Trophoblast cell (in vitro differentiated cells and primary cell): ENCODE data around the gene F2RL3.
A peak's percentile ranks its signal among the peaks of the same experiment; 100 is the strongest.

ENCODE experiments used
- DNase-seq, 2 donors: peaks; one replicate each; pipeline ENCODE4 v3.0.0-alpha.2; 2016
- H2AFZ ChIP-seq: 2 replicates; pipeline ENCODE4 v1.6.1; 2013; ENCODE audit warnings: low read length, moderate library complexity, mild to moderate bottlenecking; ENCODE audit not compliant: insufficient read depth, poor library complexity
- H2AK5ac ChIP-seq: 2 replicates; pipeline ENCODE4 v1.6.1; 2013; ENCODE audit warnings: mild to moderate bottlenecking, low read length
- H2BK120ac ChIP-seq: 2 replicates; pipeline ENCODE4 v1.6.1; 2013; ENCODE audit warnings: low read length, mild to moderate bottlenecking, moderate library complexity; ENCODE audit not compliant: insufficient read depth, poor library complexity
- H2BK12ac ChIP-seq: 2 replicates; pipeline ENCODE4 v1.6.1; 2013; ENCODE audit warnings: mild to moderate bottlenecking, low read length, moderate library complexity
- H2BK5ac ChIP-seq: 2 replicates; pipeline ENCODE4 v1.6.1; 2013; ENCODE audit warnings: low read length, low read depth, moderate library complexity, mild to moderate bottlenecking; ENCODE audit not compliant: poor library complexity
- H3K14ac ChIP-seq: 2 replicates; pipeline ENCODE4 v1.6.1; 2013; ENCODE audit warnings: mild to moderate bottlenecking, low read length
- H3K18ac ChIP-seq: 2 replicates; pipeline ENCODE4 v1.6.1; 2013; ENCODE audit warnings: mild to moderate bottlenecking, low read length
- H3K23ac ChIP-seq: 2 replicates; pipeline ENCODE4 v1.6.1; 2013; ENCODE audit warnings: low read length
- H3K27ac ChIP-seq: 2 replicates; pipeline ENCODE4 v1.5.1; 2013; ENCODE audit warnings: low read depth, mild to moderate bottlenecking, inconsistent platforms, low read length, moderate library complexity
- H3K27me3 ChIP-seq: 2 replicates; pipeline ENCODE4 v1.6.1; 2013; ENCODE audit warnings: inconsistent platforms, mild to moderate bottlenecking, low read length, moderate library complexity; ENCODE audit not compliant: insufficient read depth
- H3K36me3 ChIP-seq, 2 experiments: 1 replicate in 1 of 2; 2 replicates in 1 of 2; pipeline ENCODE4 v1.6.1; 2013; ENCODE audit warnings: low read length in 2 of 2, mild to moderate bottlenecking in 2 of 2, moderate library complexity in 1 of 2; ENCODE audit not compliant: insufficient read depth in 2 of 2, control insufficient read depth in 1 of 2
- H3K4ac ChIP-seq: 2 replicates; pipeline ENCODE4 v1.6.1; 2013; ENCODE audit warnings: low read depth, mild to moderate bottlenecking, low read length, moderate library complexity
- H3K4me1 ChIP-seq, 2 experiments: 1 replicate in 1 of 2; 2 replicates in 1 of 2; pipeline ENCODE4 v1.6.1; 2013; ENCODE audit warnings: low read length in 2 of 2, mild to moderate bottlenecking in 2 of 2, moderate library complexity in 1 of 2; ENCODE audit not compliant: insufficient read depth in 2 of 2, control insufficient read depth in 1 of 2
- H3K4me2 ChIP-seq: 2 replicates; pipeline ENCODE4 v1.6.1; 2013; ENCODE audit warnings: inconsistent platforms, mild to moderate bottlenecking, low read length, moderate library complexity
- H3K4me3 ChIP-seq: 2 replicates; pipeline ENCODE4 v1.5.1; 2013; ENCODE audit warnings: mild to moderate bottlenecking, low read depth, low read length, inconsistent platforms
- H3K79me1 ChIP-seq: one replicate; pipeline ENCODE4 v1.6.1; 2013; ENCODE audit warnings: low read length
- H3K79me2 ChIP-seq: 2 replicates; pipeline ENCODE4 v1.6.1; 2013; ENCODE audit warnings: low read length, mild to moderate bottlenecking; ENCODE audit not compliant: control insufficient read depth, insufficient read depth, poor library complexity
- H3K9ac ChIP-seq: 2 replicates; pipeline ENCODE4 v1.6.1; 2013; ENCODE audit warnings: mild to moderate bottlenecking, low read length
- H3K9me3 ChIP-seq: 2 replicates; pipeline ENCODE4 v1.6.1; 2013; ENCODE audit warnings: low read depth, mild to moderate bottlenecking, control low read depth, inconsistent platforms, low read length; ENCODE audit not compliant: insufficient read depth
- H4K12ac ChIP-seq: 2 replicates; pipeline ENCODE4 v1.6.1; 2013; ENCODE audit warnings: low read depth, mild to moderate bottlenecking, low read length, moderate library complexity
- H4K8ac ChIP-seq: 2 replicates; pipeline ENCODE4 v1.6.1; 2013; ENCODE audit warnings: low read depth, mild to moderate bottlenecking, low read length, moderate library complexity
- H4K91ac ChIP-seq: one replicate; pipeline ENCODE4 v1.6.1; 2013; ENCODE audit warnings: low read depth, mild to moderate bottlenecking, low read length, moderate library complexity
- WGBS: extraction: QIAGEN DNeasy Blood & Tissue Kit; methylation state at CpG from one replicate; pipeline ENCODE4 v1.1.7; 2013; ENCODE audit warnings: missing lambda C conversion rate; ENCODE audit not compliant: insufficient read length, insufficient coverage; ENCODE audit errors: extremely low coverage; 5-methylcytosine and 5-hydroxymethylcytosine counted together

F2RL3 gene

GRCh38 chr19:16877581-16877980 is 11.2 kb upstream of the F2RL3 start:
- Histone ChIP-seq H3K4ac (no peak overlapping the region), H3K4me3 (no peak overlapping the region), H4K91ac (no peak overlapping the region), H4K12ac (no peak overlapping the region), H4K8ac (no peak overlapping the region), H2AK5ac (no peak overlapping the region), H3K79me1 (no peaks in the 10 kb centered on the region), H2BK5ac (no peak overlapping the region), H3K14ac (no peak overlapping the region), H3K9ac (no peak overlapping the region), H3K27ac (no peak overlapping the region), H2AFZ (no peak overlapping the region), H2BK12ac (no peak overlapping the region), H3K36me3 (peaks cover 69 to 71% of the 10 kb centered on the region in 2 experiments), H3K79me2 (no peaks in the 10 kb centered on the region), H3K9me3 (peaks cover 35% of the 10 kb centered on the region), H3K27me3 (no peaks in the 10 kb centered on the region), H2BK120ac (no peak overlapping the region), H3K23ac (no peak overlapping the region), H3K18ac (no peak overlapping the region), H3K4me2 (no peak overlapping the region), H3K4me1 (peaks cover 0 to 3% of the 10 kb centered on the region in 2 experiments)
- no peak for DNase-seq
- WGBS, result no CpG with 5 or more reads among the region's 11 CpGs

GRCh38 chr19:16878181-16878965 is 10.4 kb upstream of the F2RL3 start:
- no peak overlapping the region for H3K18ac ChIP-seq
- no peak overlapping the region for H4K8ac ChIP-seq
- no peak overlapping the region for H2AFZ ChIP-seq
- H3K4ac ChIP-seq, result no peak overlapping the region
- no peak overlapping the region for H2AK5ac ChIP-seq
- no peak overlapping the region for H4K91ac ChIP-seq
- no peak for DNase-seq
- H3K23ac ChIP-seq, result no peak overlapping the region
- no peak overlapping the region for H3K27ac ChIP-seq
- H3K4me1 ChIP-seq, result no peaks in the 10 kb centered on the region
- H2BK120ac ChIP-seq, result no peak overlapping the region
- H4K12ac ChIP-seq, result no peak overlapping the region
- H3K9me3 ChIP-seq, result peaks cover 38% of the 10 kb centered on the region
- no peaks in the 10 kb centered on the region for H3K79me2 ChIP-seq
- no peak overlapping the region for H3K14ac ChIP-seq
- no peak overlapping the region for H3K9ac ChIP-seq
- H3K4me2 ChIP-seq, result no peak overlapping the region
- WGBS, result no CpG with 5 or more reads among the region's 55 CpGs
- peaks cover 61 to 63% of the 10 kb centered on the region in 2 experiments for H3K36me3 ChIP-seq
- no peaks in the 10 kb centered on the region for H3K79me1 ChIP-seq
- H3K27me3 ChIP-seq, result no peaks in the 10 kb centered on the region
- H2BK12ac ChIP-seq, result no peak overlapping the region
- peak overlapping the region; percentile 48 for H3K4me3 ChIP-seq
- no peak overlapping the region for H2BK5ac ChIP-seq

DNA sequence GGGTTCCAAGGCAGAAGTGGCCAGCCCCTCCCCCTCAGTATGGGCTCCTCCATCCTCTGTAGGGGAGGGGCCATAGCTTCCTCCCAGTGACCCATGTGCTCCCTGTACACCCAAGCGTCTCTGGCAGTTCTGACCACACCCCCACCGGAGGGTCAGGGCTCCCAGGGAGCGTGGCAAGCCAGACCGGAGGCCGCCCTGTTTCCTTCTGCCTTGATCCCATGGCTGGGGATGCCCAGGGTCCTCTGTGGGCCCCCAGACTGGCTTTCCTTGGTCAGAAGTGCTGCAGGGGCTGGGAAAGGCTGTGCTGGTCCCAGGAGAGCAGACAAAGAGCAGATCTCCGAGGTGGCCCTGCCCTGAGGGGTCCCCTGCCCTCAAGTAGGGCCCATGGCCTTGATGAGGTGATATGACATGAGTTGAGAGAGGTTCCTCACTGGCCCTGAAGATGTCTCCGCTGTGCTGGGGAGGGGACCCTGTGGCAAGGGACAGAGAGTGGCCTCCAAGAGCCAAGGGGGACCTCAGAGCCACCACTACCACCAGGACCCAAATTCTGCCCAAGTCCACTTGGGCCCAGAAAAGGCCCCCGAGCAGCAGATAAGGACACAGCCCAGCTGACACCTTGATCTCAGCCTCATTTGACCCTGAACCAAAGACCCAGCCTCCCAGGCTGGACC is 7.8 kb upstream of the F2RL3 start:
- no peak overlapping the region for H3K18ac ChIP-seq
- WGBS, result no CpG with 5 or more reads among the region's 8 CpGs

GRCh38 chr19:16882146-16882545 is 6.7 kb upstream of the F2RL3 start:
- H4K91ac ChIP-seq, result no peak overlapping the region
- whole genome bisulfite sequencing, result no CpG with 5 or more reads among the region's 3 CpGs

More for the DNA sequence above, 7.8 kb upstream of the F2RL3 start:
- H2AK5ac ChIP-seq, result no peak overlapping the region
- no peak overlapping the region for H3K4me3 ChIP-seq
- H3K27ac ChIP-seq, result no peak overlapping the region
- H3K36me3 ChIP-seq, result peaks cover 50 to 51% of the 10 kb centered on the region in 2 experiments
- no peak overlapping the region for H4K12ac ChIP-seq
- H3K79me2 ChIP-seq, result no peaks in the 10 kb centered on the region
- H3K4me2 ChIP-seq, result no peak overlapping the region
- H3K9ac ChIP-seq, result no peak overlapping the region
- peaks cover 28% of the 10 kb centered on the region for H3K9me3 ChIP-seq
- H2BK5ac ChIP-seq, result no peak overlapping the region
- no peak for DNase-seq
- H3K4me1 ChIP-seq, result no peaks in the 10 kb centered on the region
- no peak overlapping the region for H4K91ac ChIP-seq
- no peak overlapping the region for H3K14ac ChIP-seq
- H2AFZ ChIP-seq, result no peak overlapping the region
- no peak overlapping the region for H4K8ac ChIP-seq
- H3K79me1 ChIP-seq, result no peaks in the 10 kb centered on the region
- no peak overlapping the region for H2BK120ac ChIP-seq
- H2BK12ac ChIP-seq, result no peak overlapping the region
- no peak overlapping the region for H3K4ac ChIP-seq
- H3K27me3 ChIP-seq, result no peaks in the 10 kb centered on the region
- H3K23ac ChIP-seq, result no peak overlapping the region

More at GRCh38 chr19:16882146-16882545, 6.7 kb upstream of the F2RL3 start:
- H3K4me1 ChIP-seq, result no peaks in the 10 kb centered on the region
- DNase-seq, result no peak
- H2BK5ac ChIP-seq, result no peak overlapping the region
- no peak overlapping the region for H4K8ac ChIP-seq
- no peak overlapping the region for H3K4me2 ChIP-seq
- H3K27me3 ChIP-seq, result no peaks in the 10 kb centered on the region
- no peak overlapping the region for H2BK12ac ChIP-seq
- no peak overlapping the region for H3K4me3 ChIP-seq
- H3K9me3 ChIP-seq, result peaks cover 26% of the 10 kb centered on the region
- no peak overlapping the region for H2BK120ac ChIP-seq
- no peak overlapping the region for H2AFZ ChIP-seq
- no peak overlapping the region for H3K27ac ChIP-seq
- H3K18ac ChIP-seq, result no peak overlapping the region
- no peak overlapping the region for H4K12ac ChIP-seq
- no peaks in the 10 kb centered on the region for H3K79me1 ChIP-seq
- H3K79me2 ChIP-seq, result no peaks in the 10 kb centered on the region
- no peak overlapping the region for H3K14ac ChIP-seq
- H3K4ac ChIP-seq, result no peak overlapping the region
- H3K36me3 ChIP-seq, result peaks cover 39 to 40% of the 10 kb centered on the region in 2 experiments
- H2AK5ac ChIP-seq, result no peak overlapping the region
- no peak overlapping the region for H3K23ac ChIP-seq
- no peak overlapping the region for H3K9ac ChIP-seq
